Left ventricle myocardium superior (tissue), 1 donor: ENCODE results near the gene COPG1. TPM values are rescaled to one million over a fixed set of nuclear protein-coding genes. Genes with fewer than 3 reads are reported as not detected.

ENCODE experiments used
- ATAC-seq: fragments of 200-7000 bp; cut with Tn5 transposase; one replicate; pipeline ENCODE4 v1.9.1; 2020; ENCODE audit warnings: mild to moderate bottlenecking, moderate library complexity
- DNase-seq: peaks from one replicate; pipeline ENCODE4 v3.0.0-alpha.2; 2020
- intact Hi-C: fragments of 100-400 bp; cut with micrococcal nuclease; formaldehyde crosslinking; loops from one replicate; pipeline ENCODE4 v1.11.0; 2022
- total RNA-seq: library from RNA; stranded (reverse); fragmentation: NEBNext Ultra II Directional; extraction: Animal tissue kit (Norgen Biotek cat#: 25700); gene quantifications from one replicate; pipeline ENCODE4 v1.2.1, GENCODE V29; 2021
- donor health status: DM: no; HTN: yes; CAD: no; lungs with severe emphysema.

COPG1 gene
- total RNA-seq, 1 donor from 2014 or later: 84.1 TPM

- intact Hi-C loops: no loop called here
- no peak for DNase-seq
- ATAC-seq: no peak
Observed at GRCh38 chr3:129271674-129272073, 22.3 kb downstream of the COPG1 start.

- DNase-seq (no peak), ATAC-seq (no peak)
- intact Hi-C loops: no loop called here
Observed at GRCh38 chr3:129276385-129276784, 27.0 kb downstream of the COPG1 start.

GRCh38 chr3:129277829-129278271, 28.4 kb downstream of the COPG1 start:
- intact Hi-C loops: no loop called here
- ATAC-seq: no peak
- no peak for DNase-seq

DNA sequence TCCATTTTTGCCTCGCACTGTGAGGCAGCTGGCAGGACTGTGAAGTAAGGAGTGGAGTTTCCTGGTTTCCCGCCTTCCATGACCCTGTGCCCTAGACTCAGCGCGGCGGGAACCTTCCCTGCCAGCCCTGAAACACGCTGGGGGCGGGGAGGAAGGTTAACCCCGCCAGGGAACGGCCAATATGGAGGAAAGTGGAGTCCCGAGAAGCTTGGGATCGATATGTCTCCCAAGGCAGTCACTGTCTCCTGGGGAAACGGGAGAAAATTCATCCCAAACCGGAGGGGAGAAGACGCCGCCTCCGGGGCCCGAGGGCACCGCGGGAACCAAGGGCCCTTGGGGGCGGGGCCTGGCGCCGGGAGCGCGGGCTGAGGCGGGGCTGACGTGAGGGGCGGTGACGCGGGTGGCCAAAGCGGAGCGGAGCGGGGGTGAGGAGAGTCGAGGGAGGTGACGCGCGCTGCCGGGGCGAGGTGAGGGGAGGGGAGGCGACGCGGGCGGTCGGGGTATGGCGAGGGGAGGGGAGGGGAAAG, 29.1 kb downstream of the COPG1 start, which contains the start of gene HMCES:
HMCES (plus strand) TSS at position 432 of the 527 bp plus-strand sequence. CDS start 863 bp downstream, outside the sequence.
- peak; percentile 96 for DNase-seq
- intact Hi-C loops: no loop called here
- ATAC-seq: peak; percentile 97

DNA sequence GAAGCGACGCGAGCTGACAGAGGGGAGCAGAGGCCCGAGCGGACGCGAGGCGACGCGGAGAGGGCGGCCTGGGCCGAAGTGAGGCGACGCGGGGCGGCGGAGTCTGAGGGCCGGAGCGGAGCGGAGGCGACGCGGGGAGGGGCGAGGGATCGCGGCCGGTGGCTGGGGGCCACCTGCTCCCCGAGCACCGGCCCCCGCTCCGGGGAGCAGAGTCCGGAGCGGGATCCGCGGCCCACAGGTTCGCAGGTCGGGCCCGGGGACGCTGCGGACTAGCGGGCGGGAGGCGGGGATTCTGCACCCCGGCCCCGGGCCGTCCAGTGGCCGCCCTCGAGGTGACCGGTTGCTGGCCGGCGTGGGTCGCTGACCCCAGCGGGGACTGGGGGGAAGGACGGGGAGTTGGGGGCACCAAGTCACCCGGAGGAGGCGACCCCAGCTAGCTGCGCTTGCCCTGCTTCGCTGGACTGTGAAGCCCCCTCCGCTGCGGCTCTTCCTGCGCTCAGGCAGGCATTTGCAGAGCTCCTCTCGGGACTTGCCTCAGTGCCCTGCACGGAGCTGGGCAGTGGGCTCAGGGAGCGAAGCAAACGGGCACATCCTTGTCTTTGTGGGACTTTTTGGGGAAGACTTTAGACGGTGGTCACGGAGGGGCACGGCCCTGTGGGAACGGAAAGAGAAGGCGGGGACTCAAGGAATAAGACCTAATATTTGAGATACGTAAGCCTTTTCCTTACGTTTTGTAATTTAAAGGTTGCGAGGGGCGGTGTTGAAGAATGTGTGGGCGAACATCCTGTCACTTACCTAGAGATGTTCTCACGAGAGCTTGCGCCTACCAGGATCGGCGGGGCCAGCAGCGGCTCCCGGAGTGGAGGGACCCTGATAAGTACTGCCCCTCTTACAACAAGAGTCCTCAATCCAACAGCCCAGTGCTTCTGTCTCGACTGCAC, 29.8 kb downstream of the COPG1 start:
- no peak for DNase-seq
- intact Hi-C loops: no loop called here
- ATAC-seq: peak; percentile 60

DNA sequence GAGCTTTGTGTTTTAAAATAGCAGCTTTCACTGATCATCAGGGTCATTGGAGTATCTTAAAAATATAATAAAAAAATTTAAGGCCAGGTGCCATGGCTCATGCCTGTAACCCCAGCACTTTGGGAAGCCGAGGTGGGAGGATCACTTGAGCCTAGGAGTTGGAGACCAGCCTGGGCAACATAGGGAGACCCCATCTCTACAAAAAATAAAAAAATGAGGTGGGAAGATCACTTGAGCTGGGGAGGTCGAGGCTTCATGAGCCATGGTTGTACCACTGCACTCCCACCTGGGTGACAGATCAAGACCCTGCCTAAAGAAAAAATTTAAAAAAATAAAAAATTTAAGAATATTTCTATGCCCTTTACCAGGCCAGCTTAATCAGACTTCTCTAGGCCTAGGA, 30.8 kb downstream of the COPG1 start:
- intact Hi-C loops: no loop called here
- ATAC-seq: no peak
- no peak for DNase-seq

DNA sequence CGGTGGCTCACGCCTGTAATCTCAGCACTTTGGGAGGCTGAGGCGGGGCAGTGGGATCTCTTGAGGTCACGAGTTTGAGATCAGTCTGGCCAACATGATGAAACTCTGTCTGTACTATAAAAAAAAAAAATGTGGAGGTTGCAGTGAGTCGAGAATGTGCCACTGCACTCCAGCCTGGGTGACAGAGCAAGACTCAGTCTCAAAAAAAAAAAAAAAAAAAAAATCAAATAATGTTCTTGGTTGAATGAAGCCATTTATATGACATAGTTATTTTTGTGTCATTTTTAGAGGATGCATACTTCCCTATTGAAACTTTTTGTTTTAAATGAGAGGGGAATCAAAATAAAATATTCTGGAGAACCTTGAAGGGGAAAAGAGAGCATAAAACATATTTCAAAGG, 32.3 kb downstream of the COPG1 start:
- ATAC-seq (no peak), DNase-seq (no peak)
- intact Hi-C loops: no loop called here

- ATAC-seq (no peak), DNase-seq (no peak)
- intact Hi-C loops: no loop called here
Observed at GRCh38 chr3:129282727-129283327, 33.4 kb downstream of the COPG1 start.

GRCh38 chr3:129286081-129286480, 36.7 kb downstream of the COPG1 start:
- DNase-seq (no peak), ATAC-seq (no peak)
- intact Hi-C loops: no loop called here

DNA sequence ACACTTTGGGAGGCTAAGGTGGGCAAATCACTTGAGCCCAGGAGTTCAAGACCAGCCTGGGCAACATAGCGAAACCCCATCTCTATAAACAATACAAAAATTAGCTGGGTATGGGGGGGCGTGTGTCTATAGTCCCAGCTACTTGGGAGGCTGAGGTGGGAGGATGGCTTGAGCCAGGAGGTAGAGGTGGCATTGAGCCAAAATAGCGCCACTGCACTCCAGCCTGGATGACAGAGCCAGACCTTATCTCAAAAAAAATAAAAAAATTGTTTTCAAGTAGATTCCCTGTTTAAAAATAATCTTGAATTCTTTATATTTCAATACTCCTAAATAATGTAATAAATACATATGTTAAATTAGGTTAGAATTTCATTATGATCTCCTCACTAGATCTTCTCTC, 39.0 kb downstream of the COPG1 start:
- intact Hi-C loops: no loop called here
- DNase-seq (no peak), ATAC-seq (no peak)

- DNase-seq: no peak
- intact Hi-C loops: no loop called here
- no peak for ATAC-seq
Observed at GRCh38 chr3:129289201-129289921, 40.0 kb downstream of the COPG1 start.

GRCh38 chr3:129291236-129291886, 42.0 kb downstream of the COPG1 start:
- no peak for ATAC-seq
- intact Hi-C loops: no loop called here
- DNase-seq: no peak

GRCh38 chr3:129295286-129295685, 45.9 kb downstream of the COPG1 start:
- no peak for ATAC-seq
- DNase-seq: no peak
- intact Hi-C loops: no loop called here

- ATAC-seq (no peak), DNase-seq (no peak)
- intact Hi-C loops: no loop called here
Observed at GRCh38 chr3:129304146-129304961, 54.9 kb downstream of the COPG1 start.

- intact Hi-C loops: no loop called here
- DNase-seq (no peak), ATAC-seq (no peak)
Observed at GRCh38 chr3:129304962-129305222, 55.5 kb downstream of the COPG1 start.

DNA sequence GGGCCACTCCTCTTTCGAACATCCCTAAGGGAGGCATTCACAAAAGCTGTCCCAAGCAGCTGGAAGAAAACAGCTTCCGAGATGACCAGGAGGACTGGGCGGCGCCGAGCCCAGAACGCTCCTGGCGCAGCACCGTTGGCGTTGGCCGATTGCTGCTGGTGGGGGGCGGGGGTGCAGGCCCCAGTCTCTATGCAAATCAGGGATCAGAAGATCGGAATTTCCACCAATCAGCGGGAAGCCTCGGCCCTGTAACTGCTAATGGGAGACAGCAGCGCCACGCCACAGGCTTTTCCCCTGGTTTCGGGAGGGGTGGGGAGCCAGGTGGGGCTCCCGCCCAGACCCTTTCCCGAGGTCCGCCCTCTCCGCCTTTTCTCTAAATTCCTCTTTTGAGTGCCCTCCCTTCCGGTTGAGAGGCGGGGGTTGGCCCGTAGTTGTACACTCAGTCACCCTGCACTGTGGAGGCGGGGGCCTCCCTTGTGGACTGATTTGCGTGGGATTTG, 56.2 kb downstream of the COPG1 start:
- ATAC-seq (peak; percentile 84), DNase-seq (peak; percentile 86)
- intact Hi-C loops: no loop called here

DNA sequence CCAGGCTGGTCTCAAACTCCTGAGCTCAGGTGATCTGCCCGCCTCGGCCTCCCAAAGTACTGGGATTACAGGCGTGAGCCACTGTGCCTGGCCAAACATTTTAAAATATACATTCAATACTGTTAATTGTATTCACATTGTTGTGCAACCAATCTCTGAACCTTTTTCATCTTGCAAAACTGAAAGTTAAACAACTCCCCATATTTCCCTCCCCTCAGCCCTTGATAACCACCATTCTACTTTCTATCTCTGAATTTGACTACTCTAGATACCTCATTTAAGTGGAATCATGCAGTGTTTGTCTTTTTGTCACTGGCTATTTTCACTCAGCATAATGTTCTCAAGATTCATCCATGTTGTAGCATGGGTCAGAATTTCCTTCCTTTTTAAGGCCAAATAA, 59.2 kb downstream of the COPG1 start:
- intact Hi-C loops: no loop called here
- ATAC-seq (no peak), DNase-seq (no peak)
